ENCODE measurements around the gene RNF112.
A peak's percentile ranks its signal among the peaks of the same experiment; 100 is the strongest.
"Not testable (repeated sequence)": the region's sequence is repeated elsewhere in the genome, so short reads cannot be mapped to it uniquely, and the experiment has no call there.

Gene RNF112

GRCh38 chr17:19442731-19443130 lies 31.7 kb downstream of the RNF112 start:
- no peak for TF ChIP-seq CTCF (IDR thresholded peaks at IDR 0.05)

GRCh38 chr17:19443148-19443547 lies 32.1 kb downstream of the RNF112 start:
- Histone ChIP-seq H3K9me3 (no peaks in the 10 kb centered on the region), H3K4me3 (ENCODE audit: low read depth in 1 of 2, low read length in 1 of 2) (no peak overlapping the region), H3K27ac (no peak overlapping the region), H3K36me3 (no peaks in the 10 kb centered on the region), H3K27me3 (peaks cover under 1% of the 10 kb centered on the region), H3K4me1 (ENCODE audit: control insufficient read depth in 1 of 2, insufficient read depth in 1 of 2, low read depth in 1 of 2, low read length in 1 of 2) (no peaks in the 10 kb centered on the region)
- no peak for TF ChIP-seq CTCF (IDR thresholded peaks at IDR 0.05)

More at GRCh38 chr17:19442731-19443130, 31.7 kb downstream of the RNF112 start:
- Histone ChIP-seq H3K36me3 (no peaks in the 10 kb centered on the region), H3K27ac (no peak overlapping the region), H3K9me3 (no peaks in the 10 kb centered on the region), H3K4me3 (ENCODE audit: low read depth in 1 of 2, low read length in 1 of 2) (no peak overlapping the region), H3K4me1 (ENCODE audit: control insufficient read depth in 1 of 2, insufficient read depth in 1 of 2, low read depth in 1 of 2, low read length in 1 of 2) (no peaks in the 10 kb centered on the region), H3K27me3 (no peaks in the 10 kb centered on the region)

GRCh38 chr17:19445105-19445504 lies 34.1 kb downstream of the RNF112 start:
- no peaks in the 10 kb centered on the region for H3K9me3 ChIP-seq
- H3K36me3 ChIP-seq = no peaks in the 10 kb centered on the region
- peaks cover 19% of the 10 kb centered on the region for H3K27me3 ChIP-seq
- no peak overlapping the region for H3K27ac ChIP-seq
- H3K4me1 ChIP-seq (ENCODE audit: control insufficient read depth in 1 of 2, insufficient read depth in 1 of 2, low read depth in 1 of 2, low read length in 1 of 2) = no peaks in the 10 kb centered on the region
- H3K4me3 ChIP-seq (ENCODE audit: low read depth in 1 of 2, low read length in 1 of 2) = no peak overlapping the region
- TF ChIP-seq CTCF (IDR thresholded peaks at IDR 0.05) = no peak

DNA sequence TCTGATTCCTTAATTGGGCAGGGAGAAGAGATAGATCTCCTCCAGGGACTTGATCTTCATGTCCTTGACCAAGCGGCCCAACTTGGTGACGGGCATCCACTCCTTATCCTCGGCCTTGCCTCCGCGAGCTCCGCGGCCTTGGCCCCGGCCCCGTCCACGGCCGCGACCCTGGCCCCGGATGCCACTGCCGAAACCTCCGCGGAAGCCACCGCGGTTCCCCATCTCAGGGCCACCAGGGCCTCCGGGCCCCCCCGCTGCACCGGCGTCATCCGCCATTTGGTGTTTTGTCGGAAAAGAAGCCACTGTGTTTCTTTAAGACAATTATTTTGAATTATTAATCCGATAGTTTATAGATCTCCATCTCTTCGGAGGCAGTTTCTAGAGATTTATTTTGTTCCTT lies 35.5 kb downstream of the RNF112 start:
- H3K4me3 ChIP-seq (ENCODE audit: low read depth in 1 of 2, low read length in 1 of 2); H3K36me3 ChIP-seq; H3K4me1 ChIP-seq (ENCODE audit: control insufficient read depth in 1 of 2, insufficient read depth in 1 of 2, low read depth in 1 of 2, low read length in 1 of 2); H3K27ac ChIP-seq; H3K9me3 ChIP-seq: not testable (repeated sequence)
- H3K27me3 ChIP-seq = peaks cover 19% of the 10 kb centered on the region

GRCh38 chr17:19447085-19447583 lies 36.1 kb downstream of the RNF112 start:
- no peaks in the 10 kb centered on the region for H3K4me1 ChIP-seq (ENCODE audit: control insufficient read depth in 1 of 2, insufficient read depth in 1 of 2, low read depth in 1 of 2, low read length in 1 of 2)
- no peak overlapping the region for H3K27ac ChIP-seq
- peaks cover 23% of the 10 kb centered on the region for H3K27me3 ChIP-seq
- no peak overlapping the region for H3K4me3 ChIP-seq (ENCODE audit: low read depth in 1 of 2, low read length in 1 of 2)
- no peaks in the 10 kb centered on the region for H3K9me3 ChIP-seq
- H3K36me3 ChIP-seq = no peaks in the 10 kb centered on the region
- TF ChIP-seq CTCF (IDR thresholded peaks at IDR 0.05) = peak; percentile 90

DNA sequence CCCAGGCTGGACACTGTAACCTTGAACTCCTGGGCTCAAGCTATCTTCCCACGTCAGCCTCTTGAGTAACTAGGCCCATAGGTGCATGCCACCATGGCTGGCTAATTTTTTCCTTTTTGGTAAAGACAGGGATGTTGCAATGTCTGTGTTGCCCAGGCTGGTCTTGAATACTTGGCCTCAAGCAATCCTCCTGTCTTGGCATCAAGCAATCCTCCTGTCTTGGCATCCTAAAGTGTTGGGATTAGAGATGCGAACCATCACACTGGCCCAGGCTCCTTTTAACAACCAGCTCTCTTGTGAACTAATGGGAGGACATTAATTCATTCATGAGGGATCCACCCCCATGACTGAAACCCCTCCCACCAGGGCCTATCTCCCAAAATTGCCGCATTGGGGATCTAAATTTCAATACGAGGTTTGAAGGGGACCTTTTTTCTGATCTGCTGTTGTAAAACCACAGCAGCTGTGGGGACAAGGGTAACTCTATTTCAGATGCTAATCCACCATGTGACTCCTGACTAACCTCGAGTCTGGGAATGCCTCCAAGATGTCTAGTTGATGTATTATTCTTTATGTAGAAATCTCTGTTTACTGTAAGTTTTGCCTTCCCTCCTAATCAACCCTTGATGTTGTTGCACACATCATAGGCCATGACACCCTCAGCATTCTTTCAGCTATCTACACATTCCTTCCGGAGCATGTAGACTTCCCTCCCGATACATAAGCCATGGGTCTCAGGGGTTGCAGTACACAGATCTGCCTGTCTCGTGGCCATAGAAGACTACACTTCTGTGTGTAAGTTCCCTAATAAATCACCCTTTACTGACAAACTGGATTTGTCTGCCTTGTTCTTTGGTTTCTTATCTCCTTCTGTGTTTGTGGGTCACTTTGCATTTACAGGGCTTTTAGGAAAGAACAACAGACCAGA lies 37.6 kb downstream of the RNF112 start:
- TF ChIP-seq CTCF (IDR thresholded peaks at IDR 0.05) = no peak
- peaks cover 32% of the 10 kb centered on the region for H3K27me3 ChIP-seq
- H3K4me3 ChIP-seq (ENCODE audit: low read depth in 1 of 2, low read length in 1 of 2) = no peak overlapping the region
- H3K4me1 ChIP-seq (ENCODE audit: control insufficient read depth in 1 of 2, insufficient read depth in 1 of 2, low read depth in 1 of 2, low read length in 1 of 2) = no peaks in the 10 kb centered on the region
- no peaks in the 10 kb centered on the region for H3K9me3 ChIP-seq
- no peaks in the 10 kb centered on the region for H3K36me3 ChIP-seq
- no peak overlapping the region for H3K27ac ChIP-seq
